DMS79 treated with DMSO at 0.1 percent for 48 hours (cell line): ENCODE results near the gene SUMF1.

ENCODE experiments used
- DNase-seq: peaks from one replicate; lab custom pipeline; 2025; lab: John Stamatoyannopoulos, UW

Gene SUMF1

DNA sequence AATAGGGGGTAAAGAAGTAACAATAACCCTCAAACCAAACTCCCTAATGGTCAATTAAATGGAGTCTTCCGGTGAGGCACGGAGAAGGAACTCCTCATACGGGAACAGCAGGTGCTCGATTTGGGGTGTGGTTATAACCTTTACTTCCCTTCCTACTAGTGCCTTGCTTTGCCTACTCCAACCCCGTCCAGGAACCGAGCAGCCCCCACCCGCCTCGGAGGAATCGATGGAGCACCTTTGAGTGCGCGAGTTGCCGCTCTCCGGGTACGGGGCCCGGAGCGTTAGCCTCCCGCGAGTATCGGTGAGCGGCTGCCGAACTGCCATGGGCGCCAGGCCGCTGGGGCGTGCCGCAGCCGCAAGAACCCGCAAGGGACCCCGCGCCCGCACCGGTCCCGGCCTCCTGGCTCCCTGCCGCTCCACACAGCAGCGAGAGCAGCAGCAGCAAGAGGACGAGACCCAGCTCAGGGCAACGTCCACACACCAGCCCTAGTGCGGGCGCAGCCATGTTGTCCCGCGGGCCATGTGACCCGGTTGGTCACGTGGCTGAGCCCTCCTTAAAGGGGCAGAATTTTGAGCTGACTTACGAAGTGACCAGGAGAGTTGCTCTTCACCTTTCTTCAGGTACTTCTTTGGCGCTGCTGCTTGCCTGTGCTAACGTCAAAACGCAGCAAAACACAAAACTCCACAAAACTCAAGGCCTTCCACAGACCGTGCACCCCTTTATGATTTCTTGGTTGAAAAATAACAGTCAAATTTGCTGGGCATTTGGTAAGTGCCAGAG, at the start of gene SUMF1:
Gene SUMF1 (minus strand): TSS at position 529 of the 781 bp plus-strand sequence. CDS start 24 bp downstream, at position 505.
- DNase-seq = peak; percentile 36

DNA sequence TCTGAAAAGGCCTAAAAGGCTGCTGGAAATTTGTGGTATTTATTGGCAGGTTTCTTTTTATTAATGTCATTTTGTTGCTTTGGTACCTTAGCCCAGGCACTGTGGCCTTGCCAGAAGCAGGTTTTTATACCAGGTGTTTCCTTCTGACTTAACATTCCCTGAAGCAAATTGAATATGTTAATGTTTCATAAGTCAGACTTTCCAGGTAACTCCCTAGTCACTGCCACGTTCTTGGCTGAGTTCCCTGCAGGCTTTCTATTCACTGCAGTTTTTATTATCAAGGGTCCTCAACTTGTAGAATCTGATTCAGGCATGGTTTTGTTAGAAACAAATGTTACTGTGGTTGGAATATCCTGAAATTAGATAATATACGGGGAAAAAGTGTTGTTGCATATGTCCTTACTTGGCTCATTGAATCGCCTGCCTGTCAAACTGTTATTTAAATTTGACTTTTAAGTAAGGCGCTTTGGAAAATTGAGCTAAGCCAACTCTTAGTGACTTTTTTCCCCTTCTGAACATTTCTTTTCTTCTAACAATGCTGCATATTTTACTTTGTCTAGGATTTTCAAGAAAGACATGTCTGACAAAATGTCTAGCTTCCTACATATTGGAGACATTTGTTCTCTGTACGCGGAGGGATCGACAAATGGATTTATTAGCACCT, 49.0 kb upstream of the SUMF1 start:
- peak; percentile 76 for DNase-seq

DNA sequence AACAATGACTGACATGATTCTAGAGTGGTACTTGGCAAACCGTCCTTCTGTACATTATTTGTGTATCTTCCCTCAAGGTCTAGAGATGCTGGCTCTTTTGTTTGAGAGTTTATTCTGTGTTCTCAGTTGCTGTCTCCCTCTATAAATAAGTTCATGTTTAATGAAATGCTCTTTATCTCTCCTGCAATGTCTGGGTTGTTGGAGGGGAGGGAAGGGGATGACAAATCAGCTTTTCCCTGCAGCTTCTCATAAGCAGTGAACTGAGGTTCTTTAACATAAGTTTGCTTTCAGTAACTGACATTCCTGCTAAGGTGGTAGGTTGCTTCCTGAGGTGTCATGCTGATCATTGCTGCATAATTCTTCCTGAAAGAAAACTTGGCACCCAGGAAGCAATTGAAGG, 47.8 kb upstream of the SUMF1 start:
- no peak for DNase-seq

DNA sequence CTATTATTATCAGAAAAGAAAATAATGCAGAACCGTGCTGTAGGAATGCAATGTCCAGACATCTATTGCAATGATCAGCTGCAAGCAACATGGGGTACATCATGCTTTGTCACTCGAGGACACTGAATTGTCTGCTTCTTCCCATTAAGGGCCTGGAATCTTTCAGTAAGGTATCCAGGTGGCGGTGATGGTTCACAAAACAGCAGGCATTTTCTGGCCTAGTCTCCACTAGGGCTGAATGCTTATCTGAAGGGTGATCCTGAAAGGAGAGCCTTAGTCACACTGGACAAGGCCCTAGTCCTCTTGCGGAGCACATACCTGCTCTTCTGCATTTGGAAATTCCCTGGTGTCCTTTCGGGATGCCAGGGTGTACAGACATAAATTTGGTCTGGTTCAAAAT, 47.3 kb upstream of the SUMF1 start:
- DNase-seq = no peak

DNA sequence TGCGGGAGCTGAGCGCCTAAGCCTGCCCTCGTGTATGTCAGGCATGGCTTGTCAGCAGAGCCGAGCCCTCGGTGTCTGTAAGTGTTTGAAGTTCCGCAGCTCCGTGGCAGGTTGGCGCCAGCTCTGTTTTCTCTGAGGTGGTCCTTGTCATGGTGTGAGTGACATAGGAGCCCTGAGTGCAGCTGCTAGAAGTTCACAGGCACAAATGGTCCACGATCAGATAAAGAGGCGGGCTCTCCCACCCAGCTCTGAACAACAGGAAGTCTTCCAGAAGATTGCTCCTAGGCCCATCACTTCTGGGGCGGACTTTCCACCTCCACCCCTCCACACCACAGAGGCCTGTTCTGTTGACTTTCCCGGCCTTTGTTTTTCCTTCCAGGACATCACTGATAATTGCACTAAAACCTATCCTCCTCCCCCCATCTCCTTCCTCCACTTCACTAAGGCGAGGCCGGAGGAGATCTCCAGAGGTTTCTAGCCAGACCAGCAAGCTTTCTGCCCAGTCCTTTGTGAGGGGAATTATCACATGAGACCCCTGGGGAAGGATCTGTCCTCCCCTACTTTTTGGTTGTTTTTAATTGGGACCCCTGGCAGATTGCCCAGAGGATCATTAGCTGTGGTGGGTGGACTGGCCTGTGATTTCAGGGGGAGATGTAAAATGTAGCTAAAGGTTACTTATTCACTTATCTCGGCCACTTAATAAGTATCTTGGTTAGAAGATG, 46.0 kb upstream of the SUMF1 start:
- peak; percentile 87 for DNase-seq

DNA sequence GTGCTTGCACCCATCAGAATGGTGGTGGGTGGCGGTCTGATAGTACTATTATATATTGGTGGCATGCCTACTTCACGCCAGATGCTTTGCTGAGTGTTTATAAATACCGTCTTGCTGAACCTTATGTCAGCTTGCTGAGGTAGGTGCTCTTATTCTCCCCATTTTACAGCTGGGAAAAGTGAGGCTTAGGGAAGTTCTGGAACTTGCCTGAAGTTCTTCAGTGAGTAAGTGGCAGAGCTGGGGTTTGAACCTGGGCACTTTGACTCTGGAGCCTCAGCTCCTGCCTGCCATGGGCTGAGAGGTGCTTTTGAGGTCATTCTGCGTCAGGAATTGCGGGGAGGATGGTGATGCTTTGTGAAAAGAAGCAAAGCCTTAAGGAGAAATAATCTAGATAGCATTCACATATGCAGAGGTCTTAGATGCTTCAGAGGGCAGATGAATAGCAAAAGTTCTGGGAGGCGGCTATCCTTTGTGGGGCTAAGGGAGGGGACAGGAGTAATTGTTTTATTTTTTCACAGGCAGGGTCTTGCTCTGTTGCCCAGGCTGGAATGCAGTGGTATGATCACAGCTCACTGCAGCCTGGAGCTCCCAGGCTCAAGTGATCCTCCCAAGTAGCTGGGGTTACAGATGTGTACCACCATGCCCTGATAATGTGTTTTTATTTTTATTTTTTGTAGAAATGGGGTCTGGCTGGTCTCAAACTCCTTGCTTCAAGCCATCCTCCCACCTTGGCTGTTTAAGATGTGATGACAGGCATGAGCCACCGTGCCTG, 44.6 kb upstream of the SUMF1 start:
- no peak for DNase-seq

DNA sequence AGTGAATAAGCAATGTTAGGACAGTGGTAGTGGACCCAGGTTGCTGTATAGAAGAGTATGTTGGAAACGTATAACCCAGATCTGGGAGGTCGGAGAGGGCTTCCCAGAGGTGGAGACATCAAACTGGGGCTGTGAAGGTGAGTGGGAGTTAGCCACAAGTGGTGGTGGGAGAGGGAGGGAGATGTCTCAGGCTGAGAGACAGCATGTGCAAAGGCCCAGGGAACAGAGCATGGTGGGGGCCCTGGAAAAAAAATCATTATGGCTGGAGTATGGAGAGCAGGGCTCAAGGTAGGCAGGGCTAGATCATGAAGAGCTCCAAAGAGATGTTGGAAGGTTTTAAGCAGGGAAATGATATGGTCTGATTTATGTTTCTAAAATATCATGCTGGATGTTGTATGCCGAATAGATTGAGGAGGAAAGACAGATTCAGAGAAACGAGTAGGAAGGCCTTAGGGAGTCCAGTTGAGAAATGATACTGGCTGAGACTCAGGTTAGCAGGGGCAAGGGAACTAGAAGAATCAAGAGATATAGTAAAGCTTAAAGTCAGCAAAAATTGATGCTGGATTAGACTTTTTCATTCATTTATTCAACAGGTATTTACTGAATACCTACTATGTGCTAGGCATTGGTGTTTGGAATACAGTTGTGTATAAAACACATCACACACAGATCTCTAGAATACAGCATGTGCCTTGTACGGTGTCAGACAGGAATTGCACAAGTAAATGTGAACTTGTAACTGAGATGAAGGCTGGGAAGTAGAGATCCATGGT, 43.1 kb upstream of the SUMF1 start:
- no peak for DNase-seq

DNA sequence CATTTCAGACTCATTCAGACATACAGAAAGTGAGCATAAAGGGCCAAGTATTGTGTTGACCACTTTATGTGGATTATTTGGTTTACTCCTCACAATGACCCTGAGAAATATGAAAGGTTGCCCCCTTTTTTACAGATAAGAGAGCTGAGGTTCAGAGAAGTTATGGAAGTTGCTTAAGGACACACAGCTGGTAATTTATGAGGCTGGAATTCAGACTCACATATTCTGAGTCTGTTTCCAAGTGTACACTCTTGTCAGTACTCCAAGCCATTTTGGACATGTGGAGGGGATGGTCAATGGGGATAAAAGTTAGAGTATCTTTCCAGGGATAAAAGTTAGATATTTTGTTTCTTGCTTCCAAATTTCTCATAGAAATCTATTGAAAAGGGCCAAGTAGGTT, 42.0 kb upstream of the SUMF1 start:
- no peak for DNase-seq

DNA sequence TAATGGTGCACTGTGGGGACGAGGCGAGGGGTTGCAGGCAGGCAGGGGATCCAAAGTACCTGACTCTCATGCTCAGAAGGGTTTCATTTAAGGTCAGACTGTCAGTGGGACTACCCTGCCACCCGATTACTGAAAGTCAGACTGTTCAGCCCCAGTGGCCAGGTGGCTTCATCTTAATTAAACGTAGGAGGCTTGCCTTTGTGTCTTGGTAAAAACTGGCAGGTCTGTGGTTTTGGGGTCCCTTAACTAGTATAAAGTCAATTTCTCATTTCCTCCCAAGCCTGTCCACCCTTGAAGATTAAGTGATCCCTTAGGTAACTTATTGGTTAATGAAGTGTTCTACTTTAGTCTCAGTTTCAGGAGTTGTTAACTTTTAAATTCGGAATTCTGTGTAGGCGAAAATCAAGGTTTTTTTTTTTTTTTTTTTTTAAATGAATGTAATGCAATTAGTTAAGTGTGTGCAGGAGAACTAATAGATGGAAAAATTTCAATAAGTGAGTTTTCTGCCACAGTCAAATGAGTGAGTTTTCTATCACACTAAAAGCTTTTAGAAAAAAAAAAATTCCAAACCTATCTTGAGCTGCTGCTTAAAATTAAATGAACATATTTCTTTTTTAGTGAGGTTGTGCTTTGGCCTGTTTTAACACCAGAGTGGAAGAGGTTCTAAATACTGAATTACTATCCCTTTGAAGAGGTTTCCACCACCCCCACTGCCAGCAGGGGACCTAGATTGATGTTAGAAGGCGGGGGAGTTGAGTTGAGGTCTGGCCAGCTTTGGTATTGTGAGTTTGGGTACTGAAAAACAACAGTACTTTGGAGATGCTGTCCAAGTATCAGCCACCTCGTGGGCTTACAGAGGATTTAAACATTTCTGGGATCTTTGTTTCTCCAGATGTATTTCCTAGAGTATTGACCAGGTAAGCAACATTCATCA, 41.2 kb upstream of the SUMF1 start:
- DNase-seq = no peak

DNA sequence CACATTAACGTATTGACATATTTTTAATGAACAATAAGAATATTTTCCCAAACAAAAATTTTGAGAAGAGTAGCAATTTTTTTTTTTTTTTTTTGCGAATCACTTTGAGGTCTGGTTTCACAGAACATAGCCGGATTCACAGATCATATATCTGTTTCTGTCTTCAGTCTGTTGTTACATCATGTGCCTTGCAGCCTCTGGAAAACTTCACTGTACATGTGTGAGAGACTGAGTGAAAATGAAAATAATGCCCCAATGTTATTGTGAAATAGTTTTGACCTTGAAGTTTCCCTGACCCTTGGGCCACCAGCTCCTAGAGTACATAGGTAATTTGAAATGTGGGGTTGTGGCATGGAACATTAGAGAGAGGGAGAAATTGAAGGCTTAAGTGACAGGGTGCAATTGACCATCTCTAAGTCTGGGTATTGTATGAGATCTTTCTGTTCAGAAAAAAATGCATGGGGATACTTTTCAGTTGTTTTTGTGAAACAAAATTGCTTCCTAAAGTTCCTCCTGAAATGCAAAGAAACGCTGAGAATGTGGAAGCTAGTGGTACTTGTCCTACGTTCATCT, 40.0 kb upstream of the SUMF1 start:
- DNase-seq = no peak

DNA sequence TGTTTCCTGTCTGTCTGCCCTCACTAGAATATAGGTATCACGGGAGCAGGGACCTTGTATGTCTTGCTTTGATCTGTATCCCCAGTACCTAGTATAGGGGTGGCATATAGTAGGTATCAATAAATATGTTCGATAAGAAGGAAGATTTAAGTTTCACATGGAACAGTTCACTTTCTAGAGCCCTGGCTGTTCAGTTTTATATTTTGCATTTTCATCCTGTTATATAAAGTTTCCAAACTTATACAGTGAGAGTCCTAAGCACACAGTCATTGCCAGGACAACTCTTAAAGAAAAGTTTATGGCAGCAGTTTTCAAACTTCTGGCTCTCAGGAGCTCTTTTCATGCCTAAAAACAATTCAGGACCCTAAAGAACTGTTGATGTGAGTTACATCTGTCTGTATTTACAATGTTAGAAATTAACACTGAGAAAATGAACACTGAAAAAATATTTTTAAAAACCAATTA, 39.5 kb upstream of the SUMF1 start:
- DNase-seq = no peak

DNA sequence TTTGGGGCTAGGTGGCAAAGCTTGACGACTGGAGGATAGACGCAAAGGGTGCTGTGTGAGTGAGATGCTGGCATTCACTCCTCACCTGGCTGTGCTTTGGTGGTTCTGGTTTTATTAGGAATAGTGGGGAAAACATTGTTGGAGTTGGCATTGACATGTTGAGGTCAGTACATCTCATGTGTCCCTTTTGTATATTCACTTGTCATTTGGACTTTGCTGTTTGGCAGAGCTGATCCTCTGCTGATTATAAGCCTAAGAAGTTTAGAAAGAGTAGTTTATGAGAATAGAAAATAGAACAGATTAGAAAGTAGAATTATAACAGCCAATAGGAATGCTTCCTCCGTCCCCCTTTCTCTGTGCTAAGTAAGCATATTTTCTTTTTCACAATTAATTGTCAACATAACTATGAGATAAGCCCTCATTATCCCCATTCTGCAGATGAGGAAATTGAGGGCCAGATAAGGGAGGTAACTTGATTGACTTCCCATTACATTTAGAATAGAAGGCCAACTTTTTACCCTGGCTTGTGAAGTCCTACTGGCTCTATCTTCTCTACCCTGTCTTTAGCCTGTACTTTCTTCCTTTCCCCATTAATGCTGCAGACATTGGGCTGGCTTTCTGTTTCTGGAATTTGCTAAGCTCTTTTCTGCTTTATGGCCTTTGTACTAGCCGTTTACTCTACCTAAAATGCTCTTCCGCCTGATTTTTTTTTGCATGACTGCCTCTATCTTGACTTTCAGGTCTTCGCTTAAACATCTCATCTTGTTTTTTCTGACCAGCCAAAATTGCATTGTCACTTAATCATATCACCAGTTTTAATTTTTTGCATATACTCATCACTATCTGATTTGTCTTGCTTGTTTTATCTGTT, 38.9 kb upstream of the SUMF1 start:
- DNase-seq = no peak

DNA sequence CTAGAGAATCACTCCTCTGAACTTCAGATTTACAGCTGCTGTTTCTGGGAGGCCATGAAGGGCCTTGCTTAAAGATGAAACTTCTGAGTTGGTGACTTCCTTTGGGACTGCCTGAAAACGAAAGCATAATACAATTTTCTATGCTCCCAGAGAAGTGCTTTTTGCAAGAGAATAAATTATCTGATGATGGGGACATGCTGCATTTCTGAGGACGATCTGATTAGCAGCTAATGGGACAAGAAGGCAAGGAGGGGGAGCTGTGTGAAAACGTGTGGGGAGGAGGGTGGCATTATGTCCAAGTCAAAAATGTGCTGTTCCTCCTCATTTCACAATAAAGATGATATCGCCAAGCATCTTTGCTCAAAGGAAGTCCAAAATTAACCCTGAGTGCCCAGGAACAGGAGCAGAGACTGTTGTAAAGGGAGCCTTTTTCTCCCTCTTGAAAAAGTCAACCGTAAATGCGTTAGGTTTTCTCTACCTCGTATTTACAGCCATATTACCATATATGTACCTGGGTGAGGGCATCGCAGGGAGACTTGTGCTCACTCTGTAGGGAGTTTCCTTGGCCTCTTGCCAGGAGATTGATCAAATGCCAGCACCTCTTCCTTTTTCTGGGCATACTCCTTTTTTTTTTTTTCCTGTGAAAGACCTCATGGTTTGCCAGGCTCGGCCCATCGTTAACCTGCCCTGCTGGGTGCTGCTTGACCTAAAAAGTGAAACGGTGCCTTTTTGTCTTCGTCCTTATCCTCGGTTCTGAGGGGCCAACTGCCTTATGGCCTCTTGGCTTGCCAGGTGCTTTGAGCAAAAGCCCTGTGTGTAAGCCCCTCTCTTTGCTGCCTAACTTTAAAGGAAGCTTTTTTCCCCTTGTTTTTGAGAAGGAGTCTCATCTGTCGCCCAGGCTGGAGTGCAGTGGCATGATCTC, 37.5 kb upstream of the SUMF1 start:
- DNase-seq = peak; percentile 24

DNA sequence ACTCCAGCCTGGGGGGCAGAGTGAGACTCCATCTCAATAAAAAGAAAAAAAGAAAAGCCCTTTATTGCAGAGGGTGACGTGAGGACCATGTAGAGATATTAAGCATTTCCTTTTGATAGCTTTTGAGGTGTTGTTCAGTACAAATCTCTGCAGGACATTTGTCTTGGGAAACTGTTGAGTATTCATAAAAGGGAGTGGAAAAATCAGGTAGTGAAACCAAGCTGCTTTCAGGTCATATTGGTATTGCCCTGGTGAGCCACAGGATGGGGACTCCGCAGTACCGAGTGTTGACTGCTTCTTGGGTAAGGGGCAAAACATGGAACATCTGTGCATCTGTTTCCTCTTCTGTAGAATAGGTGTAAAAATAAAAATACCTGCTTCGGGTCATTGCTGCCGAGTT, 36.0 kb upstream of the SUMF1 start:
- no peak for DNase-seq

DNA sequence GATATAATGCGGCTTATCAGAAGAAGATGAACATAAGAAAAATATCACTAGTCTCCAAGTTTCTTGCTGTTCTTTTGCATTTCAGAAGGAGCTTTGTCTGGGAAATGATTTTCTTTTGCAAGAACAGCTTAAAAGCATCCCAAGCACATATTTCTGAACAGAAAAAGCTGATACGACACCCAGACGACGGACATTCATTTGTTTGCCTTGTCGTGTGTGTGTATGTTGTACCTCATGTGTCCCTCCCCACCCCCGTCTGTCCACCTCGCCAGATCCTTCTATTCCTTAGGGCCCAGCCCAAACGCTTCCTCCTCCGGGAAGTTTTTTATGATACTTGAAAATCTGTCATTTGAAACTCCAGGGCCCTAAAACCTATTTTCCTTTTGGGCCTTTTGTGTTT, 34.9 kb upstream of the SUMF1 start:
- DNase-seq = no peak

DNA sequence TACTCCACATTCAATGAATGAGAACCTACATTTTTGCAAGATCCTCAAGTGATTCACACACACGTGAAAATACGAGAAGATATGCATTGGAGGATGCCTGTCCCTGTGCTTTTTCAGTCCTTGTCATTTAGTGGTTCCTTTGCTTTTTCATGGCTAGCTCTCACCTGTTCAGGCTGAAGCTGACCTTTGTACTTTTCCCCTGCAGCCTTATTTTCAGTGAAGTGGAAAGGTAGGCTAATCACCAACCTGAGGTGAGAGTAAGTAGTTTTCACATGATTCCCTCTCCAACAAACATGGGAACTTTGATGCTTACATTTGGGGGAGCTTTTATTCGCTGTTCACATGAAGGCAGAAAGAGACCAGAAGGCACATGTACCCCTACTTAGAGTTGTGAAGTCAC, 34.4 kb upstream of the SUMF1 start:
- DNase-seq = no peak

DNA sequence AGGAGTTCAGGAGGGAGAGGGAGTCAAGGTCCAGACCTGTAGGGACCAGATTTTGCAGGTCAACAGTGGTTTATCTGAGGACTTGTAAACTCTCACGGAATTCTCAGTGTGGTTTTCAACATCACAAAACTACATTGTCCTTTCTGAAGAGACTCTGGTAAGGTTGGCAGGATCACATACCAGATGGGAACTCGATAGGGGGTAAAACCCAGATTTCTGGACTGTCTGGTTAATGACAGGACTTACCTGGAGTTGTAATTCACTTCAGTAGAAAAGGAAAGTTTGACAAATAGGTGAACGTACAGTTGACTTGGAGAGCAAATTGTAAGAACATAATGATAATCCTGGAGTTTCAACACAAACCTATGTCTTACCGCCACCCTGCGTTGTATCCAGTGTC, 31.4 kb upstream of the SUMF1 start:
- DNase-seq = no peak

DNA sequence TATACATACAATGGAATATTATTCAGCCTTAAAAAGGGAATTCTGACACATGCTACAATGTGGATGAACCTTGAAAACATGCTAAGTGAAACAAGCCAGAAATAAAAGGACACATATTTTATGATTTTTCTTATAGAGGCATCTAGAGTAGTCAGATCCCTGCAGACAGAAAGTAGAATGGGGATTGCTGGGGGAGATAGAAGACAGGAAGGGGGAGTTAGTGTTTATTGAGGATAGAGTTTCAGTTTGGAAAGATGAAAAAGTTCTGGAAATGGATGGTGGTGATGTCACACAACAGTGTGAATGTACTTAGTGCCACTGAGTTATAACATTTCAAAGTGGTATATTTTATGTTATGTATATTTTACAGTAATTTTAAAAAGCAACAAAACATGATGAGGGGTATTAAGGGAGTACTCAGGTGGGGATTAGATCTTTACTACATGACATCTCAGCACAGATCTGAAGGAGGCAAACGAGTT, 30.8 kb upstream of the SUMF1 start:
- no peak for DNase-seq
